ENCODE measurements around the gene TMEM101.
"Not testable (repeated sequence)": the region's sequence is repeated elsewhere in the genome, so short reads cannot be mapped to it uniquely, and the experiment has no call there.

The TMEM101 gene

GRCh38 chr17:44000141-44000860 lies 14.5 kb downstream of the TMEM101 start:
- DNase-seq: no peak

- DNase-seq: no peak
Observed at GRCh38 chr17:43999024-43999423, 15.7 kb downstream of the TMEM101 start.

- DNase-seq: no peak
Observed at GRCh38 chr17:43998552-43998951, 16.2 kb downstream of the TMEM101 start.

- not testable (repeated sequence) for DNase-seq
Observed at GRCh38 chr17:43997180-43997579, 17.6 kb downstream of the TMEM101 start.

GRCh38 chr17:43995150-43995471 lies 19.7 kb downstream of the TMEM101 start:
- DNase-seq: no peak

GRCh38 chr17:43994272-43995149 lies 20.3 kb downstream of the TMEM101 start:
- peak; percentile 89 for DNase-seq

GRCh38 chr17:43992641-43993040 lies 22.1 kb downstream of the TMEM101 start:
- no peak for DNase-seq

- DNase-seq: no peak
Observed at GRCh38 chr17:43988301-43988700, 26.5 kb downstream of the TMEM101 start.

GRCh38 chr17:43987131-43988021 lies 27.4 kb downstream of the TMEM101 start:
- no peak for DNase-seq

- no peak for DNase-seq
Observed at GRCh38 chr17:43986225-43986981, 28.4 kb downstream of the TMEM101 start.

GRCh38 chr17:43984521-43984920 lies 30.2 kb downstream of the TMEM101 start:
- DNase-seq: no peak

GRCh38 chr17:43983515-43984411 lies 31.0 kb downstream of the TMEM101 start:
- DNase-seq: no peak

- no peak for DNase-seq
Observed at GRCh38 chr17:43983196-43983514, 31.6 kb downstream of the TMEM101 start.

- DNase-seq: no peak
Observed at GRCh38 chr17:43982171-43982570, 32.6 kb downstream of the TMEM101 start.

GRCh38 chr17:43979671-43980070 lies 35.1 kb downstream of the TMEM101 start:
- no peak for DNase-seq

GRCh38 chr17:43979011-43979410 lies 35.8 kb downstream of the TMEM101 start:
- DNase-seq: no peak

- DNase-seq: no peak
Observed at GRCh38 chr17:43978078-43978477, 36.7 kb downstream of the TMEM101 start.

- no peak for DNase-seq
Observed at GRCh38 chr17:43976963-43977837, 37.6 kb downstream of the TMEM101 start.

GRCh38 chr17:43975898-43976297 lies 38.9 kb downstream of the TMEM101 start:
- DNase-seq: no peak
